K562 (cell line): ENCODE measurements around the gene ADCY9. TPM values are rescaled to one million over a fixed set of nuclear protein-coding genes. Genes with fewer than 3 reads are reported as not detected.
A peak's percentile ranks its signal among the peaks of the same experiment; 100 is the strongest.

Source experiments
- ATAC-seq: fragments of 200-7000 bp; cut with Tn5 transposase; 3 replicates; pipeline ENCODE4 v1.9.1; 2020; ENCODE audit warnings: moderate library complexity
- BruUV-seq: library from RNA; stranded (reverse); fragments of 400-500 nt; replicated peaks from 2 replicates; lab custom pipeline; 2021; lab: Mats Ljungman, UMichigan
- CTCF ChIA-PET: fragments of 300-600 bp; formaldehyde crosslinking; extraction: SDS; loops from one replicate; lab custom pipeline; 2021; ENCODE audit warnings: low intra/inter-chr PET ratio; lab: Yijun Ruan, JAX
- POLR2A ChIA-PET: fragments of 300-600, 350-650 bp; sonication (Branson Sonifier 250); formaldehyde crosslinking; extraction: SDS; loops from one replicate; lab custom pipeline; 2021; ENCODE audit warnings: antibody characterized with exemption, inconsistent platforms; lab: Yijun Ruan, JAX
- DNase-seq, 4 experiments: peaks; one replicate each; pipeline versions ENCODE4 v3.0.0 to v3.0.0-alpha.2; 2011 to 2018; ENCODE audit warnings: low spot score in 3 of 4, mixed read lengths in 3 of 4; ENCODE audit errors: extremely low read depth in 1 of 4
- FAIRE-seq: peaks from 2 replicates; lab custom pipeline; 2011; peaks lifted over from hg19 to GRCh38; lab: Jason Lieb, UNC
- H2AFZ ChIP-seq: 2 replicates; pipeline ENCODE4 v1.6.0; 2011; ENCODE audit warnings: low read depth, low read length, control low read depth, inconsistent platforms
- H3K27ac ChIP-seq: fragments of 200-600 bp; 3 replicates; pipeline ENCODE4 v1.8.0; 2011; ENCODE audit warnings: low read depth, mild to moderate bottlenecking, control low read depth, inconsistent platforms, low read length, moderate library complexity, mixed read lengths; ENCODE audit errors: extremely low read depth
- H3K27me3 ChIP-seq, 2 experiments: fragments of 300-600 bp in 1 of 2; 2 replicates in 1 of 2; 3 replicates in 1 of 2; pipeline versions ENCODE4 v1.6.0 to v1.8.0; 2011; ENCODE audit warnings: inconsistent platforms in 2 of 2, low read length in 2 of 2, mild to moderate bottlenecking in 1 of 2, mixed read lengths in 1 of 2, moderate library complexity in 1 of 2; ENCODE audit not compliant: control insufficient read depth in 2 of 2, insufficient read depth in 2 of 2
- H3K36me3 ChIP-seq: fragments of 300-600 bp; 3 replicates; pipeline ENCODE4 v1.8.0; 2011; ENCODE audit warnings: mild to moderate bottlenecking, low read length, inconsistent platforms; ENCODE audit not compliant: control insufficient read depth, insufficient read depth
- H3K4me1 ChIP-seq, 2 experiments: fragments of 200-600 bp in 1 of 2; replicated peaks in 1 of 2; 2 replicates in 1 of 2; 3 replicates in 1 of 2; pipeline versions ENCODE4 v1.5.1 to v1.8.0; 2011; ENCODE audit warnings: inconsistent platforms in 2 of 2, low read length in 2 of 2, mild to moderate bottlenecking in 1 of 2, mixed read lengths in 1 of 2, moderate library complexity in 1 of 2; ENCODE audit not compliant: control insufficient read depth in 2 of 2, insufficient read depth in 2 of 2
- H3K4me2 ChIP-seq: 2 replicates; pipeline ENCODE4 v1.6.1; 2011; ENCODE audit warnings: low read length, control low read depth, inconsistent platforms, mixed read lengths; ENCODE audit not compliant: insufficient read depth
- H3K4me3 ChIP-seq: fragments of 200-600 bp; sonication (generic), shearing (Covaris generic); 2 replicates; pipeline ENCODE4 v1.5.1; 2016; ENCODE audit warnings: control low read depth, inconsistent platforms
- H3K79me2 ChIP-seq: fragments of 200-600 bp; 3 replicates; pipeline ENCODE4 v1.8.0; 2011; ENCODE audit warnings: low read length, inconsistent platforms; ENCODE audit not compliant: control insufficient read depth, insufficient read depth
- H3K9ac ChIP-seq, 2 experiments: 2 replicates each; pipeline versions ENCODE4 v1.6.0 to v1.6.1; 2011; ENCODE audit warnings: low read depth in 2 of 2, low read length in 2 of 2, control low read depth in 1 of 2, inconsistent platforms in 1 of 2, mild to moderate bottlenecking in 1 of 2, mixed read lengths in 1 of 2; ENCODE audit not compliant: insufficient read depth in 1 of 2
- H3K9me1 ChIP-seq: one replicate; pipeline ENCODE4 v1.6.0; 2011; ENCODE audit warnings: inconsistent platforms, mild to moderate bottlenecking, low read length, moderate library complexity; ENCODE audit not compliant: control insufficient read depth, insufficient read depth
- H3K9me3 ChIP-seq: replicated peaks from 2 replicates; pipeline ENCODE4 v1.5.1; 2011; ENCODE audit warnings: low read depth, low read length, inconsistent platforms; ENCODE audit not compliant: control insufficient read depth, insufficient read depth
- H4K20me1 ChIP-seq: replicated peaks from 2 replicates; pipeline ENCODE4 v1.6.1; 2011; ENCODE audit warnings: low read length, inconsistent platforms, mixed read lengths; ENCODE audit not compliant: control insufficient read depth, insufficient read depth
- ESRRA ChIP-seq: fragments of 450-650 bp; IDR thresholded peaks from 2 replicates; pipeline ENCODE4 v1.6.1; 2014; ENCODE audit warnings: low read depth, mild to moderate bottlenecking, moderate library complexity, borderline replicate concordance
- ETV6 ChIP-seq, 3 experiments: fragments of 150-350 bp in 1 of 3; sonication (generic) in 1 of 3; formaldehyde crosslinking in 1 of 3; IDR thresholded peaks; 2 replicates each; pipeline versions ENCODE4 v1.6.1 to v1.8.0; 2014 to 2022; ENCODE audit warnings: borderline replicate concordance in 2 of 3, low read depth in 2 of 3, antibody characterized with exemption in 1 of 3, low read length in 1 of 3, mild to moderate bottlenecking in 1 of 3, missing genetic modification reagents in 1 of 3
- KLF10 ChIP-seq: fragments of 250-450 bp; sonication (Bioruptor Pico); IDR thresholded peaks from 2 replicates; pipeline ENCODE4 v1.6.1; 2021; ENCODE audit warnings: matching md5 sums
- NRF1 ChIP-seq, 2 experiments: fragments of 450-650 bp; IDR thresholded peaks in 1 of 2; conservative IDR thresholded peaks in 1 of 2; 2 replicates each; pipeline ENCODE4 v1.6.1; 2014; ENCODE audit warnings: mild to moderate bottlenecking in 2 of 2
- POLR2H ChIP-seq: IDR thresholded peaks from 2 replicates; pipeline ENCODE4 v1.6.1; 2016; ENCODE audit warnings: missing genetic modification characterization, low read depth, mild to moderate bottlenecking, control low read depth, missing compliant biosample characterization, moderate library complexity
- ZNF324 ChIP-seq: fragments of 250-450 bp; sonication (Bioruptor Pico); IDR thresholded peaks from 2 replicates; pipeline ENCODE4 v1.4.0; 2020; ENCODE audit warnings: mild to moderate bottlenecking
- WGBS: fragments of 100-300 bp; shearing (Covaris generic); methylation state at CpG from one replicate; pipeline ENCODE4 v1.1.6; 2016; ENCODE audit warnings: low coverage, mixed read lengths; ENCODE audit not compliant: insufficient coverage; ENCODE audit errors: missing lambda C conversion rate; 5-methylcytosine and 5-hydroxymethylcytosine counted together
- in situ Hi-C: fragments of 300-500 bp; cut with MboI; formaldehyde crosslinking; loops from 4 replicates; pipeline ENCODE4 v1.15.0; 2018; ENCODE audit warnings: inconsistent platforms, mixed read lengths
- intact Hi-C: fragments of 100-400 bp; cut with micrococcal nuclease; formaldehyde crosslinking; loops from 2 replicates; pipeline ENCODE4 v1.14.2; 2022
- polyA plus RNA-seq, 8 experiments: library from polyadenylated mRNA; depleted of rRNA in 4 of 8; stranded (reverse) in 5 of 8; unstranded in 3 of 8; fragments of >200 nt; fragmentation: Nextera tagmentation in 2 of 8; fragmentation: Illumina TruSeq in 1 of 8; extraction: Ambion mirVana in 2 of 8; extraction: Trizol in 1 of 8; gene quantifications; 2 replicates each; pipeline versions ENCODE4 v1.2.1 to v1.2.3, GENCODE V29; 2011 to 2014; ENCODE audit warnings: inconsistent platforms in 1 of 8, missing spikeins in 1 of 8
- total RNA-seq, 7 experiments: library from RNA; depleted of rRNA in 6 of 7; stranded (reverse); fragments of >200 nt in 6 of 7; fragmentation: Illumina TruSeq in 2 of 7; extraction: Trizol in 2 of 7; gene quantifications; 2 replicates each; pipeline versions ENCODE4 v1.2.1 to v1.2.3, GENCODE V29; 2011 to 2021; ENCODE audit warnings: low replicate concordance in 1 of 7
- TF ChIP-seq, protein P1 (sequence below): fragments of 450-650 bp; IDR thresholded peaks from 2 replicates; pipeline ENCODE4 v1.6.1; 2017; ENCODE audit warnings: mild to moderate bottlenecking, moderate library complexity
- TF ChIP-seq, protein P2 (sequence below), 2 experiments: fragments of 450-650 bp in 1 of 2; sonication (generic) in 1 of 2; formaldehyde crosslinking; conservative IDR thresholded peaks; 2 replicates each; pipeline versions ENCODE4 v1.4.0 to v1.8.1; 2020 to 2022; ENCODE audit warnings: mild to moderate bottlenecking in 1 of 2, missing genetic modification reagents in 1 of 2

The ADCY9 gene
- total and polyA plus RNA-seq, 9 of the 15 experiments (the other 6 are each of a cell fraction or from before 2014, with no cell fraction given): 0.03 to 0.29 (median 0.17) TPM

DNA sequence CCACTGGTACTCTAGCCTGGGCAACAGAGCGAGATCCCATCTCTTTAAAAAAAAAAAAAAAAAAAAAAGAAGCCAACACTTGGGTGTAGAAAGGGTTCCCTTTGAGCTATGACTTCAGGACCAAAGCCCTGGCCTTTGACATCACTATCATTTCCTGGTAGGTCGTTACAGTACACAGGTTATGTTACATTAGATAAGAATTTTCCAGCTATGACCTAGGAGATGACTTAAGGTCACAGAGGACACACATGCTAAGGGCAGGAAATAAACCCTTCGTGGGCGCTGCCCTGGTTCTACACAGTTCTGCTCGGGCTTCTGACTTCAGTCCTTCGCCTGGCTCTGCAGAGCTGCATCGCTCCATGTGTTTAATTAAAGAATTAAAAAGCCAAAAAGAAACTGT, 112.0 kb downstream of the ADCY9 start:
- Histone ChIP-seq H3K9me3 (no peaks in the 10 kb centered on the region), H3K4me1 (peaks cover 0 to 4% of the 10 kb centered on the region in 2 experiments; a peak in 3 of 5 replicates), H3K9me1 (no peaks in the 10 kb centered on the region), H4K20me1 (0 out of 2 replicates have a peak, but pooled peaks cover 6% of the 10 kb centered on the region), H3K9ac (no peak overlapping the region), H3K79me2 (no peaks in the 10 kb centered on the region), H3K27ac (no peak overlapping the region), H3K27me3 (peaks cover 52 to 82% of the 10 kb centered on the region in 2 experiments), H2AFZ (no peak overlapping the region), H3K4me3 (no peak overlapping the region), H3K36me3 (no peaks in the 10 kb centered on the region), H3K4me2 (no peak overlapping the region)
- ChIA-PET CTCF (no interaction called here), POLR2A (interaction anchor here (0.9 to 1.1 kb wide), 2 partner anchors 12 to 241 kb away, joined by 3 to 4 read pairs; no protein-coding TSS in a partner anchor)
- intact Hi-C loops: no loop called here
- no TSS peak for BruUV-seq
- ATAC-seq: no peak
- no peak for FAIRE-seq
- in situ Hi-C loops: no loop called here
- 5% methylated on average over 6 of the region's 7 CpGs for WGBS
- DNase-seq: no peak
- TF ChIP-seq, protein P1, sequence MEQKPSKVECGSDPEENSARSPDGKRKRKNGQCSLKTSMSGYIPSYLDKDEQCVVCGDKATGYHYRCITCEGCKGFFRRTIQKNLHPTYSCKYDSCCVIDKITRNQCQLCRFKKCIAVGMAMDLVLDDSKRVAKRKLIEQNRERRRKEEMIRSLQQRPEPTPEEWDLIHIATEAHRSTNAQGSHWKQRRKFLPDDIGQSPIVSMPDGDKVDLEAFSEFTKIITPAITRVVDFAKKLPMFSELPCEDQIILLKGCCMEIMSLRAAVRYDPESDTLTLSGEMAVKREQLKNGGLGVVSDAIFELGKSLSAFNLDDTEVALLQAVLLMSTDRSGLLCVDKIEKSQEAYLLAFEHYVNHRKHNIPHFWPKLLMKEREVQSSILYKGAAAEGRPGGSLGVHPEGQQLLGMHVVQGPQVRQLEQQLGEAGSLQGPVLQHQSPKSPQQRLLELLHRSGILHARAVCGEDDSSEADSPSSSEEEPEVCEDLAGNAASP: no peak
- TF ChIP-seq KLF10 (CRISPR knock-in tag): no peak
- TF ChIP-seq, protein P2, sequence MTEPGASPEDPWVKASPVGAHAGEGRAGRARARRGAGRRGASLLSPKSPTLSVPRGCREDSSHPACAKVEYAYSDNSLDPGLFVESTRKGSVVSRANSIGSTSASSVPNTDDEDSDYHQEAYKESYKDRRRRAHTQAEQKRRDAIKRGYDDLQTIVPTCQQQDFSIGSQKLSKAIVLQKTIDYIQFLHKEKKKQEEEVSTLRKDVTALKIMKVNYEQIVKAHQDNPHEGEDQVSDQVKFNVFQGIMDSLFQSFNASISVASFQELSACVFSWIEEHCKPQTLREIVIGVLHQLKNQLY (CRISPR knock-in tag; conservative IDR thresholded peaks at IDR 0.05): no peak
- no peak for TF ChIP-seq ETV6 (IDR thresholded peaks at IDR 0.05; ENCODE audit: borderline replicate concordance in 1 of 2, low read depth in 2 of 2, low read length in 1 of 2)
- TF ChIP-seq ETV6 (CRISPR knock-in tag; IDR thresholded peaks at IDR 0.05; ENCODE audit: borderline replicate concordance): no peak
- no peak for TF ChIP-seq ZNF324 (CRISPR knock-in tag)
- TF ChIP-seq ESRRA: peak; percentile 67
- no peak for TF ChIP-seq NRF1 (conservative IDR thresholded peaks at IDR 0.05 in 1 of 2, IDR thresholded peaks at IDR 0.05 in 1 of 2)
- no peak for TF ChIP-seq POLR2H (tag)
